H1 (cell line): Measurements from ENCODE around the gene SEMA6A. TPM values are rescaled to one million over a fixed set of nuclear protein-coding genes. Genes with fewer than 3 reads are reported as not detected.

ENCODE experiments used
- CTCF ChIA-PET: fragments of 300-600 bp; sonication (Branson Sonifier 250); formaldehyde crosslinking; loops from one replicate; lab custom pipeline; 2021; ENCODE audit not compliant: partially characterized antibody; lab: Charles Lee
- POLR2A ChIA-PET: fragments of 300-600 bp; sonication (Branson Sonifier 250); formaldehyde crosslinking; loops from one replicate; lab custom pipeline; 2021; ENCODE audit warnings: inconsistent platforms; ENCODE audit not compliant: partially characterized antibody; lab: Charles Lee
- DNase-seq, 2 experiments: peaks; one replicate each; pipeline versions ENCODE4 v3.0.0 to v3.0.0-alpha.2; 2010 to 2022; ENCODE audit warnings: low spot score in 2 of 2, low read depth in 1 of 2, mixed read lengths in 1 of 2
- FAIRE-seq: peaks from 2 replicates; lab custom pipeline; 2011; peaks lifted over from hg19 to GRCh38; lab: Jason Lieb, UNC
- H2AFZ ChIP-seq: 2 replicates; pipeline ENCODE4 v1.8.1; 2012; ENCODE audit warnings: low read length, inconsistent platforms
- H2AK5ac ChIP-seq: 2 replicates; pipeline ENCODE4 v1.6.1; 2013; ENCODE audit warnings: low read depth, low read length
- H2BK120ac ChIP-seq: replicated peaks from 2 replicates; pipeline ENCODE3; 2013; ENCODE audit warnings: low read depth, low read length, inconsistent platforms
- H2BK12ac ChIP-seq: 2 replicates; pipeline ENCODE4 v1.6.1; 2013; ENCODE audit warnings: low read depth, low read length
- H2BK15ac ChIP-seq: 2 replicates; pipeline ENCODE4 v1.6.1; 2013; ENCODE audit warnings: low read length
- H2BK20ac ChIP-seq: 2 replicates; pipeline ENCODE4 v1.6.1; 2013; ENCODE audit warnings: low read length
- H2BK5ac ChIP-seq: 2 replicates; pipeline ENCODE4 v1.6.1; 2013; ENCODE audit warnings: low read depth, low read length
- H3K14ac ChIP-seq: 2 replicates; pipeline ENCODE4 v1.6.1; 2013; ENCODE audit warnings: inconsistent platforms; ENCODE audit not compliant: insufficient read length
- H3K18ac ChIP-seq: 2 replicates; pipeline ENCODE4 v1.6.1; 2013; ENCODE audit warnings: low read length; ENCODE audit errors: extremely low read depth
- H3K23ac ChIP-seq: 2 replicates; pipeline ENCODE4 v1.6.1; 2013; ENCODE audit warnings: inconsistent platforms; ENCODE audit not compliant: insufficient read length
- H3K23me2 ChIP-seq: 2 replicates; pipeline ENCODE4 v1.6.1; 2013; ENCODE audit warnings: low read depth, low read length
- H3K27ac ChIP-seq: 2 replicates; pipeline ENCODE4 v1.6.1; 2011; ENCODE audit warnings: low read depth, low read length, inconsistent platforms
- H3K27me3 ChIP-seq, 4 experiments: replicated peaks in 1 of 4; 1 replicate in 1 of 4; 2 replicates in 3 of 4; pipeline versions ENCODE4 v1.6.1 to v1.8.1; 2011 to 2013; ENCODE audit warnings: low read length in 3 of 4, mild to moderate bottlenecking in 3 of 4, inconsistent platforms in 2 of 4, mixed read lengths in 2 of 4, moderate library complexity in 1 of 4; ENCODE audit not compliant: control insufficient read depth in 3 of 4, insufficient read depth in 3 of 4; ENCODE audit errors: extremely low read depth in 1 of 4
- H3K36me3 ChIP-seq, 4 experiments: 2 replicates each; pipeline versions ENCODE4 v1.6.1 to v1.8.1; 2011 to 2013; ENCODE audit warnings: mild to moderate bottlenecking in 4 of 4, low read length in 3 of 4, moderate library complexity in 2 of 4, control low read depth in 1 of 4, inconsistent platforms in 1 of 4; ENCODE audit not compliant: insufficient read depth in 4 of 4, control insufficient read depth in 2 of 4
- H3K4ac ChIP-seq: replicated peaks from 2 replicates; pipeline ENCODE3; 2013; ENCODE audit warnings: low read length, low read depth, mixed read lengths, inconsistent platforms; ENCODE audit not compliant: insufficient read length
- H3K4me1 ChIP-seq, 4 experiments: replicated peaks in 1 of 4; 1 replicate in 1 of 4; 2 replicates in 3 of 4; pipeline versions ENCODE4 v1.6.1 to v1.8.1; 2011 to 2013; ENCODE audit warnings: low read length in 3 of 4, inconsistent platforms in 2 of 4, mixed read lengths in 1 of 4; ENCODE audit not compliant: insufficient read depth in 4 of 4, control insufficient read depth in 3 of 4
- H3K4me2 ChIP-seq, 2 experiments: 2 replicates each; pipeline versions ENCODE4 v1.6.1 to v1.8.1; 2011 to 2013; ENCODE audit warnings: low read depth in 2 of 2, low read length in 2 of 2, control low read depth in 1 of 2, inconsistent platforms in 1 of 2, mild to moderate bottlenecking in 1 of 2; ENCODE audit not compliant: insufficient read depth in 1 of 2
- H3K4me3 ChIP-seq, 4 experiments: fragments of 200-600, 300-600 bp in 1 of 4; sonication (generic), shearing (Covaris generic), sonication (Bioruptor Twin) in 1 of 4; 2 replicates each; pipeline versions ENCODE4 v1.5.1 to v1.8.1; 2011 to 2016; ENCODE audit warnings: low read length in 4 of 4, low read depth in 3 of 4, control low read depth in 2 of 4, inconsistent platforms in 2 of 4, mild to moderate bottlenecking in 2 of 4, mixed read lengths in 1 of 4, moderate library complexity in 1 of 4; ENCODE audit not compliant: insufficient read depth in 2 of 4; ENCODE audit errors: extremely low read depth in 1 of 4
- H3K56ac ChIP-seq: replicated peaks from 2 replicates; pipeline ENCODE3; 2013; ENCODE audit warnings: low read depth, mild to moderate bottlenecking, mixed read lengths, low read length, inconsistent platforms; ENCODE audit not compliant: insufficient read length
- H3K79me1 ChIP-seq: 2 replicates; pipeline ENCODE4 v1.6.1; 2013; ENCODE audit warnings: low read depth, low read length, control low read depth
- H3K79me2 ChIP-seq, 2 experiments: 2 replicates each; pipeline versions ENCODE4 v1.6.1 to v1.8.1; 2012 to 2013; ENCODE audit warnings: low read length in 2 of 2, mild to moderate bottlenecking in 2 of 2, inconsistent platforms in 1 of 2; ENCODE audit not compliant: insufficient read depth in 2 of 2, control insufficient read depth in 1 of 2
- H3K9ac ChIP-seq, 4 experiments: replicated peaks in 1 of 4; 1 replicate in 1 of 4; 2 replicates in 3 of 4; pipeline versions ENCODE4 v1.6.1 to v1.8.1; 2011 to 2013; ENCODE audit warnings: low read depth in 3 of 4, low read length in 3 of 4, control low read depth in 2 of 4, mild to moderate bottlenecking in 2 of 4, moderate library complexity in 2 of 4, inconsistent platforms in 1 of 4; ENCODE audit errors: extremely low read depth in 1 of 4
- H3K9me3 ChIP-seq, 2 experiments: 2 replicates each; pipeline versions ENCODE4 v1.6.1 to v1.8.1; 2012 to 2013; ENCODE audit warnings: mild to moderate bottlenecking in 2 of 2, moderate library complexity in 2 of 2, control low read depth in 1 of 2, inconsistent platforms in 1 of 2, low read depth in 1 of 2, low read length in 1 of 2, mixed read lengths in 1 of 2; ENCODE audit not compliant: insufficient read depth in 2 of 2
- H4K20me1 ChIP-seq, 2 experiments: replicated peaks in 1 of 2; 2 replicates each; pipeline versions ENCODE3 to v1.8.1; 2011 to 2013; ENCODE audit warnings: inconsistent platforms in 2 of 2, low read length in 2 of 2, mild to moderate bottlenecking in 1 of 2; ENCODE audit not compliant: insufficient read depth in 2 of 2, control insufficient read depth in 1 of 2
- H4K5ac ChIP-seq: 2 replicates; pipeline ENCODE4 v1.6.1; 2013; ENCODE audit warnings: low read length, low read depth, mixed read lengths, inconsistent platforms; ENCODE audit not compliant: insufficient read length
- H4K8ac ChIP-seq: 2 replicates; pipeline ENCODE4 v1.8.0; 2013; ENCODE audit warnings: mild to moderate bottlenecking, moderate library complexity, low read length, inconsistent platforms; ENCODE audit not compliant: insufficient read depth; ENCODE audit errors: extremely low read depth
- H4K91ac ChIP-seq: replicated peaks from 2 replicates; pipeline ENCODE3; 2013; ENCODE audit warnings: low read length, mixed read lengths, inconsistent platforms; ENCODE audit not compliant: insufficient read length
- CHD1 ChIP-seq: IDR thresholded peaks from 2 replicates; pipeline ENCODE4 v1.6.1; 2012; ENCODE audit warnings: low read depth, low read length, improper control_type of control experiment
- NANOG ChIP-seq: IDR thresholded peaks from 2 replicates; pipeline ENCODE4 v1.6.1; 2011; ENCODE audit warnings: low read length, low read depth, mild to moderate bottlenecking, inconsistent platforms; ENCODE audit not compliant: insufficient read depth, poor library complexity, severe bottlenecking
- POLR2AphosphoS5 ChIP-seq: IDR thresholded peaks from 2 replicates; pipeline ENCODE4 v1.6.1; 2011; ENCODE audit warnings: low read depth, low read length
- WGBS, 2 experiments: shearing (Covaris generic) in 1 of 2; methylation state at CpG; one replicate each; pipeline versions ENCODE4 v1.1.6 to v1.1.7; 2013 to 2015; ENCODE audit warnings: low lambda C conversion rate in 2 of 2, mixed read lengths in 2 of 2, inconsistent platforms in 1 of 2, low coverage in 1 of 2, missing lambda C conversion rate in 1 of 2; ENCODE audit not compliant: insufficient replicate concordance in 2 of 2, insufficient coverage in 1 of 2, insufficient read length in 1 of 2; ENCODE audit errors: extremely low coverage in 1 of 2, missing lambda C conversion rate in 1 of 2; 5-methylcytosine and 5-hydroxymethylcytosine counted together
- polyA plus RNA-seq, 7 experiments: library from polyadenylated mRNA; depleted of rRNA in 3 of 7; stranded (reverse) in 5 of 7; unstranded in 2 of 7; fragments of >200 nt in 5 of 7; fragments of 200-250 nt in 2 of 7; gene quantifications; 1 replicate in 5 of 7; 2 replicates in 1 of 7; 4 replicates in 1 of 7; pipeline versions ENCODE4 v1.2.1 to v1.2.3, GENCODE V29; 2011 to 2013; ENCODE audit warnings: missing spikeins in 2 of 7, mixed read lengths in 2 of 7
- total RNA-seq: library from RNA; stranded (reverse); fragmentation: NEBNext Ultra II Directional; extraction: Animal tissue kit (Norgen Biotek cat#: 25700); gene quantifications from 2 replicates; pipeline ENCODE4 v1.2.1, GENCODE V29; 2021

The SEMA6A gene
- total and polyA plus RNA-seq, 2 of the 8 experiments (the other 6 are each of a cell fraction or from before 2014, with no cell fraction given) = 78.3 to 277 TPM

DNA sequence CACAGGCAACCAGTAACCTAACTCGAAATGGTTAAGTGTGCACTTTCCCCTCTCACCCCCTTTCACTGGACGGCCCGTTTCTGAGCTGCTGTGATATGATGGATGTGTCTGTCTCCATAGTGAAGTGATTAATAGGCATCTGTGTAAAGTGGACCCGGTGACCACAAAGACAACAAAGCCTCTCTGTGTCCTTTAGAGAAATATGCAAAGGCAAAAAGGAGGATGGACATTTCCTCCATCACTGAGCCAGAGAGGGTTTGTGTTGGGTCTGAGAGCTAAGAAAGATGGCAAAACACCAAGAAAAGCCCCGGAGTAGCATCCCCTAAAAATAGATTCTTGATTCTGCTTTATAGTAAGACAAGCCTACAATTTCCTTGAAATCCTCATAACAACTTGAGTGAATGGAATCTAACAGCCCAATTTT lies 120.6 kb downstream of the SEMA6A start:
- H2BK15ac ChIP-seq = no peak overlapping the region
- H2AK5ac ChIP-seq = no peak overlapping the region
- no peak overlapping the region for H3K56ac ChIP-seq
- ChIA-PET POLR2A (interaction anchor here (1.5 to 1.7 kb wide), 2 partner anchors 11 to 93 kb away, joined by 4 to 5 read pairs; no protein-coding TSS in a partner anchor), CTCF (interaction anchor here (1.2 kb wide), 1 partner anchor 317 kb away, joined by 4 read pairs; no protein-coding TSS in a partner anchor)
- no peak overlapping the region for H3K23ac ChIP-seq
- H3K9ac ChIP-seq = no peak overlapping the region
- H3K79me1 ChIP-seq = no peaks in the 10 kb centered on the region
- no peak overlapping the region for H3K27ac ChIP-seq
- TF ChIP-seq NANOG (no peak), CHD1 (no peak), POLR2AphosphoS5 (0 out of 2 replicates have a peak, but pooled peaks have one; percentile 40)
- no peak overlapping the region for H2BK20ac ChIP-seq
- no peak overlapping the region for H3K4me2 ChIP-seq
- H4K5ac ChIP-seq = no peak overlapping the region
- no peaks in the 10 kb centered on the region for H3K23me2 ChIP-seq
- no peaks in the 10 kb centered on the region for H3K27me3 ChIP-seq
- no peak overlapping the region for H2AFZ ChIP-seq
- H3K14ac ChIP-seq = no peak overlapping the region
- H2BK5ac ChIP-seq = no peak overlapping the region
- peaks cover 6% of the 10 kb centered on the region in 2 experiments for H4K20me1 ChIP-seq
- no peak overlapping the region for H3K4me3 ChIP-seq
- no peaks in the 10 kb centered on the region for H3K79me2 ChIP-seq
- H2BK120ac ChIP-seq = no peak overlapping the region
- H3K18ac ChIP-seq = no peak overlapping the region
- DNase-seq = no peak
- WGBS, 2 experiments = 89% methylated on average over 5 of the region's 5 CpGs; no CpG with 5 or more reads in 1 of the 2 experiments
- H4K8ac ChIP-seq = no peak overlapping the region
- H3K36me3 ChIP-seq = peaks cover 12 to 80% (median 17%) of the 10 kb centered on the region in 4 experiments
- no peaks in the 10 kb centered on the region for H3K9me3 ChIP-seq
- FAIRE-seq = no peak
- no peak overlapping the region for H2BK12ac ChIP-seq
- no peak overlapping the region for H4K91ac ChIP-seq
- peaks cover 0 to 8% (median 5%) of the 10 kb centered on the region in 4 experiments; a peak in 4 of 7 replicates for H3K4me1 ChIP-seq
- H3K4ac ChIP-seq = no peak overlapping the region
